GM23338 (cell line): Measurements from ENCODE around the gene BCL11B.

Experiments used
- EZH2 ChIP-seq: fragments of 200-600 bp; sonication (generic); IDR thresholded peaks from one replicate; pipeline ENCODE4 v1.8.0; 2017; ENCODE audit warnings: antibody characterized with exemption, mild to moderate bottlenecking, low read depth; ENCODE audit not compliant: unreplicated experiment
- TF ChIP-seq, protein P1 (sequence below), 2 experiments: fragments of 200-600 bp in 1 of 2; sonication (generic) in 1 of 2; conservative IDR thresholded peaks; 2 replicates each; pipeline versions ENCODE4 v1.5.1 to v1.6.1; 2016 to 2017; ENCODE audit warnings: antibody characterized with exemption in 2 of 2, low read depth in 2 of 2, mild to moderate bottlenecking in 2 of 2, moderate library complexity in 1 of 2

DNA sequence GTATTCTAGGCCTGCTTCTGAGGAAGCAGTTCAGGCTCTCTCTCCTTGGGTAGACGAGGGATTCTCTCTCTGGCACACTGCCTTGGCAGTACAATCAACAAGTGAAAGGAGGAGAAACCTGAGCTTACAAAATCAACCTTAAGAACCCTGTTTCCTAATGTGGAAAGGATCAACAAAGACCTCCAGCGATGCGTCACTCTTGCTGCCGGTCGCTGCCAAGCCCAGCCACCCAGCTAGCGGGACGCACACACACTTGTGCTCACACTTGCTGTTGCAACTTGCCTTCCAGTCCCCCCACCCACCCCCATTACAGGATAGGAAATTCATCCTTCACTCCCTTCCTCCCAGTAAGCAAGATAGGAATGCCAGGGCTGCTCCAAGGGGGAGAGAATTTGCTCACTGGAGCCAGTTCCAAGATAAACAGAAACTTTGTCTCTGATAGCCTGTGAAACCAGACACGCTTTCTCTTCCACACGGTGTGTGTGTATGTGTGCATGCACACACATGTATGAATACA lies 144.3 kb downstream of the BCL11B start:
- TF ChIP-seq, protein P1, sequence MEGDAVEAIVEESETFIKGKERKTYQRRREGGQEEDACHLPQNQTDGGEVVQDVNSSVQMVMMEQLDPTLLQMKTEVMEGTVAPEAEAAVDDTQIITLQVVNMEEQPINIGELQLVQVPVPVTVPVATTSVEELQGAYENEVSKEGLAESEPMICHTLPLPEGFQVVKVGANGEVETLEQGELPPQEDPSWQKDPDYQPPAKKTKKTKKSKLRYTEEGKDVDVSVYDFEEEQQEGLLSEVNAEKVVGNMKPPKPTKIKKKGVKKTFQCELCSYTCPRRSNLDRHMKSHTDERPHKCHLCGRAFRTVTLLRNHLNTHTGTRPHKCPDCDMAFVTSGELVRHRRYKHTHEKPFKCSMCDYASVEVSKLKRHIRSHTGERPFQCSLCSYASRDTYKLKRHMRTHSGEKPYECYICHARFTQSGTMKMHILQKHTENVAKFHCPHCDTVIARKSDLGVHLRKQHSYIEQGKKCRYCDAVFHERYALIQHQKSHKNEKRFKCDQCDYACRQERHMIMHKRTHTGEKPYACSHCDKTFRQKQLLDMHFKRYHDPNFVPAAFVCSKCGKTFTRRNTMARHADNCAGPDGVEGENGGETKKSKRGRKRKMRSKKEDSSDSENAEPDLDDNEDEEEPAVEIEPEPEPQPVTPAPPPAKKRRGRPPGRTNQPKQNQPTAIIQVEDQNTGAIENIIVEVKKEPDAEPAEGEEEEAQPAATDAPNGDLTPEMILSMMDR (conservative IDR thresholded peaks at IDR 0.05; ENCODE audit: low read depth in 2 of 2), result no peak
- TF ChIP-seq EZH2, result no peak
